ENCODE data around the gene ARID1B.

Gene ARID1B

GRCh38 chr6:157162766-157163433 is 385.7 kb downstream of the ARID1B start:
- no peaks in the 10 kb centered on the region for H3K9me3 ChIP-seq (ENCODE audit: control insufficient read depth, low read length)
- peaks cover 14% of the 10 kb centered on the region for H3K36me3 ChIP-seq (ENCODE audit: control insufficient read depth, insufficient read depth, low read length, severe bottlenecking)
- H3K9ac ChIP-seq (ENCODE audit: low read length), result no peak overlapping the region
- no peak overlapping the region for H3K4me3 ChIP-seq (ENCODE audit: low read length)
- DNase-seq (ENCODE audit: low read depth), result no peak
- no peaks in the 10 kb centered on the region for H3K4me1 ChIP-seq (ENCODE audit: control insufficient read depth, insufficient read depth, low read length)
- H3K27me3 ChIP-seq (replicated peaks; ENCODE audit: control insufficient read depth, insufficient read depth, low read length), result no peaks in the 10 kb centered on the region

GRCh38 chr6:157163434-157164159 is 386.4 kb downstream of the ARID1B start:
- Histone ChIP-seq H3K9me3 (ENCODE audit: control insufficient read depth, low read length) (no peaks in the 10 kb centered on the region), H3K9ac (ENCODE audit: low read length) (no peak overlapping the region), H3K4me1 (ENCODE audit: control insufficient read depth, insufficient read depth, low read length) (no peaks in the 10 kb centered on the region), H3K27me3 (replicated peaks; ENCODE audit: control insufficient read depth, insufficient read depth, low read length) (no peaks in the 10 kb centered on the region), H3K4me3 (ENCODE audit: low read length) (no peak overlapping the region), H3K36me3 (ENCODE audit: control insufficient read depth, insufficient read depth, low read length, severe bottlenecking) (peaks cover 21% of the 10 kb centered on the region)
- DNase-seq (ENCODE audit: low read depth), result no peak

GRCh38 chr6:157164972-157165371 is 387.8 kb downstream of the ARID1B start:
- Histone ChIP-seq H3K9ac (ENCODE audit: low read length) (no peak overlapping the region), H3K36me3 (ENCODE audit: control insufficient read depth, insufficient read depth, low read length, severe bottlenecking) (peaks cover 33% of the 10 kb centered on the region), H3K27me3 (replicated peaks; ENCODE audit: control insufficient read depth, insufficient read depth, low read length) (no peaks in the 10 kb centered on the region), H3K4me3 (ENCODE audit: low read length) (no peak overlapping the region), H3K9me3 (ENCODE audit: control insufficient read depth, low read length) (no peaks in the 10 kb centered on the region), H3K4me1 (ENCODE audit: control insufficient read depth, insufficient read depth, low read length) (no peaks in the 10 kb centered on the region)
- no peak for DNase-seq (ENCODE audit: low read depth)

GRCh38 chr6:157166784-157167183 is 389.6 kb downstream of the ARID1B start:
- Histone ChIP-seq H3K36me3 (ENCODE audit: control insufficient read depth, insufficient read depth, low read length, severe bottlenecking) (peaks cover 33% of the 10 kb centered on the region), H3K4me1 (ENCODE audit: control insufficient read depth, insufficient read depth, low read length) (no peaks in the 10 kb centered on the region), H3K9ac (ENCODE audit: low read length) (no peak overlapping the region), H3K4me3 (ENCODE audit: low read length) (no peak overlapping the region), H3K27me3 (replicated peaks; ENCODE audit: control insufficient read depth, insufficient read depth, low read length) (no peaks in the 10 kb centered on the region), H3K9me3 (ENCODE audit: control insufficient read depth, low read length) (no peaks in the 10 kb centered on the region)
- no peak for DNase-seq (ENCODE audit: low read depth)

GRCh38 chr6:157167837-157168236 is 390.7 kb downstream of the ARID1B start:
- peaks cover 33% of the 10 kb centered on the region for H3K36me3 ChIP-seq (ENCODE audit: control insufficient read depth, insufficient read depth, low read length, severe bottlenecking)
- no peaks in the 10 kb centered on the region for H3K27me3 ChIP-seq (replicated peaks; ENCODE audit: control insufficient read depth, insufficient read depth, low read length)
- no peaks in the 10 kb centered on the region for H3K9me3 ChIP-seq (ENCODE audit: control insufficient read depth, low read length)
- DNase-seq (ENCODE audit: low read depth), result no peak
- H3K4me1 ChIP-seq (ENCODE audit: control insufficient read depth, insufficient read depth, low read length), result no peaks in the 10 kb centered on the region
- no peak overlapping the region for H3K9ac ChIP-seq (ENCODE audit: low read length)
- no peak overlapping the region for H3K4me3 ChIP-seq (ENCODE audit: low read length)

GRCh38 chr6:157168471-157168870 is 391.3 kb downstream of the ARID1B start:
- Histone ChIP-seq H3K4me1 (ENCODE audit: control insufficient read depth, insufficient read depth, low read length) (no peaks in the 10 kb centered on the region), H3K9ac (ENCODE audit: low read length) (no peak overlapping the region), H3K36me3 (ENCODE audit: control insufficient read depth, insufficient read depth, low read length, severe bottlenecking) (peaks cover 32% of the 10 kb centered on the region), H3K27me3 (replicated peaks; ENCODE audit: control insufficient read depth, insufficient read depth, low read length) (no peaks in the 10 kb centered on the region), H3K9me3 (ENCODE audit: control insufficient read depth, low read length) (no peaks in the 10 kb centered on the region), H3K4me3 (ENCODE audit: low read length) (no peak overlapping the region)
- no peak for DNase-seq (ENCODE audit: low read depth)

- H3K9ac ChIP-seq (ENCODE audit: low read length), result no peak overlapping the region
- no peaks in the 10 kb centered on the region for H3K9me3 ChIP-seq (ENCODE audit: control insufficient read depth, low read length)
- no peak for DNase-seq (ENCODE audit: low read depth)
- no peak overlapping the region for H3K4me3 ChIP-seq (ENCODE audit: low read length)
- no peaks in the 10 kb centered on the region for H3K27me3 ChIP-seq (replicated peaks; ENCODE audit: control insufficient read depth, insufficient read depth, low read length)
- H3K4me1 ChIP-seq (ENCODE audit: control insufficient read depth, insufficient read depth, low read length), result no peaks in the 10 kb centered on the region
- H3K36me3 ChIP-seq (ENCODE audit: control insufficient read depth, insufficient read depth, low read length, severe bottlenecking), result peaks cover 33% of the 10 kb centered on the region
These were observed 392.0 kb downstream of the ARID1B start for GRCh38 chr6:157169226-157169625.

GRCh38 chr6:157169656-157170055 is 392.5 kb downstream of the ARID1B start:
- no peak for DNase-seq (ENCODE audit: low read depth)
- no peak overlapping the region for H3K9ac ChIP-seq (ENCODE audit: low read length)
- H3K4me3 ChIP-seq (ENCODE audit: low read length), result no peak overlapping the region

GRCh38 chr6:157170535-157170934 is 393.4 kb downstream of the ARID1B start:
- Histone ChIP-seq H3K36me3 (ENCODE audit: control insufficient read depth, insufficient read depth, low read length, severe bottlenecking) (peaks cover 34% of the 10 kb centered on the region), H3K4me3 (ENCODE audit: low read length) (no peak overlapping the region), H3K27me3 (replicated peaks; ENCODE audit: control insufficient read depth, insufficient read depth, low read length) (no peaks in the 10 kb centered on the region), H3K4me1 (ENCODE audit: control insufficient read depth, insufficient read depth, low read length) (no peaks in the 10 kb centered on the region), H3K9me3 (ENCODE audit: control insufficient read depth, low read length) (no peaks in the 10 kb centered on the region), H3K9ac (ENCODE audit: low read length) (no peak overlapping the region)
- no peak for DNase-seq (ENCODE audit: low read depth)

More at GRCh38 chr6:157169656-157170055, 392.5 kb downstream of the ARID1B start:
- H3K27me3 ChIP-seq (replicated peaks; ENCODE audit: control insufficient read depth, insufficient read depth, low read length), result no peaks in the 10 kb centered on the region
- H3K4me1 ChIP-seq (ENCODE audit: control insufficient read depth, insufficient read depth, low read length), result no peaks in the 10 kb centered on the region
- H3K9me3 ChIP-seq (ENCODE audit: control insufficient read depth, low read length), result no peaks in the 10 kb centered on the region
- peaks cover 34% of the 10 kb centered on the region for H3K36me3 ChIP-seq (ENCODE audit: control insufficient read depth, insufficient read depth, low read length, severe bottlenecking)

GRCh38 chr6:157171801-157172200 is 394.6 kb downstream of the ARID1B start:
- Histone ChIP-seq H3K36me3 (ENCODE audit: control insufficient read depth, insufficient read depth, low read length, severe bottlenecking) (peaks cover 34% of the 10 kb centered on the region), H3K9ac (ENCODE audit: low read length) (no peak overlapping the region), H3K4me3 (ENCODE audit: low read length) (no peak overlapping the region), H3K4me1 (ENCODE audit: control insufficient read depth, insufficient read depth, low read length) (no peaks in the 10 kb centered on the region), H3K27me3 (replicated peaks; ENCODE audit: control insufficient read depth, insufficient read depth, low read length) (no peaks in the 10 kb centered on the region), H3K9me3 (ENCODE audit: control insufficient read depth, low read length) (no peaks in the 10 kb centered on the region)
- DNase-seq (ENCODE audit: low read depth), result no peak

- no peak for DNase-seq (ENCODE audit: low read depth)
- H3K9ac ChIP-seq (ENCODE audit: low read length), result no peak overlapping the region
- no peaks in the 10 kb centered on the region for H3K27me3 ChIP-seq (replicated peaks; ENCODE audit: control insufficient read depth, insufficient read depth, low read length)
- peaks cover 30% of the 10 kb centered on the region for H3K36me3 ChIP-seq (ENCODE audit: control insufficient read depth, insufficient read depth, low read length, severe bottlenecking)
- no peak overlapping the region for H3K4me3 ChIP-seq (ENCODE audit: low read length)
- H3K9me3 ChIP-seq (ENCODE audit: control insufficient read depth, low read length), result no peaks in the 10 kb centered on the region
- no peaks in the 10 kb centered on the region for H3K4me1 ChIP-seq (ENCODE audit: control insufficient read depth, insufficient read depth, low read length)
These were observed 395.1 kb downstream of the ARID1B start for GRCh38 chr6:157172231-157172701.
